CD4-positive, alpha-beta memory T cell (primary cell): Measurements from ENCODE around the gene KRTAP5-1. TPM values are rescaled to one million over a fixed set of nuclear protein-coding genes. Genes with fewer than 3 reads are reported as not detected.

Experiments used
- CTCF ChIA-PET: fragments of 350-600 bp; sonication (Branson Sonifier 250); formaldehyde crosslinking; loops from one replicate; lab custom pipeline; 2021; ENCODE audit warnings: inconsistent platforms; ENCODE audit not compliant: partially characterized antibody; lab: Charles Lee
- POLR2A ChIA-PET: fragments of 350-600 bp; sonication (Branson Sonifier 250); formaldehyde crosslinking; loops from one replicate; lab custom pipeline; 2021; ENCODE audit not compliant: partially characterized antibody; lab: Charles Lee
- DNase-seq, 5 donors: peaks; one replicate each; pipeline versions ENCODE4 v3.0.0 to v3.0.0-alpha.2; 2020 to 2022; ENCODE audit warnings: mixed read lengths in 1 of 5
- H3K27ac ChIP-seq: one replicate; pipeline ENCODE4 v1.7.0; 2013; ENCODE audit warnings: low read depth, low read length
- H3K27me3 ChIP-seq: 2 replicates; pipeline ENCODE4 v1.7.0; 2013; ENCODE audit warnings: mild to moderate bottlenecking, low read length, moderate library complexity; ENCODE audit not compliant: insufficient read depth
- H3K36me3 ChIP-seq: 2 replicates; pipeline ENCODE4 v1.7.0; 2013; ENCODE audit warnings: mild to moderate bottlenecking, low read length, moderate library complexity; ENCODE audit not compliant: insufficient read depth
- H3K4me1 ChIP-seq: 2 replicates; pipeline ENCODE4 v1.7.0; 2013; ENCODE audit warnings: mild to moderate bottlenecking, low read length, moderate library complexity; ENCODE audit not compliant: insufficient read depth
- H3K4me3 ChIP-seq, 2 donors: one replicate each; pipeline ENCODE4 v1.7.0; 2013; ENCODE audit warnings: low read length in 2 of 2, mild to moderate bottlenecking in 1 of 2
- H3K9me3 ChIP-seq, 2 donors: one replicate each; pipeline ENCODE4 v1.7.0; 2013; ENCODE audit warnings: low read length in 2 of 2, control low read depth in 1 of 2; ENCODE audit not compliant: control insufficient read depth in 1 of 2
- H3K27ac Mint-ChIP-seq, 7 donors: one replicate each; pipeline ENCODE4 v1.8.0; 2020 to 2021; ENCODE audit warnings: mixed read lengths in 7 of 7, mild to moderate bottlenecking in 6 of 7, inconsistent platforms in 3 of 7, moderate library complexity in 3 of 7
- H3K27me3 Mint-ChIP-seq, 2 donors: one replicate each; pipeline ENCODE4 v1.8.0; 2020 to 2021; ENCODE audit warnings: mixed read lengths in 2 of 2
- H3K36me3 Mint-ChIP-seq, 2 donors: one replicate each; pipeline ENCODE4 v1.8.0; 2020 to 2021; ENCODE audit warnings: mixed read lengths in 2 of 2, inconsistent platforms in 1 of 2, mild to moderate bottlenecking in 1 of 2
- H3K4me1 Mint-ChIP-seq, 4 donors: one replicate each; pipeline ENCODE4 v1.8.0; 2020 to 2021; ENCODE audit warnings: mixed read lengths in 4 of 4, mild to moderate bottlenecking in 1 of 4
- H3K4me3 Mint-ChIP-seq, 8 donors: one replicate each; pipeline ENCODE4 v1.8.0; 2020 to 2021; ENCODE audit warnings: mixed read lengths in 8 of 8, mild to moderate bottlenecking in 7 of 8, moderate library complexity in 6 of 8, inconsistent platforms in 3 of 8
- H3K9me3 Mint-ChIP-seq, 8 donors: one replicate each; pipeline ENCODE4 v1.8.0; 2020 to 2021; ENCODE audit warnings: mixed read lengths in 8 of 8, mild to moderate bottlenecking in 5 of 8, inconsistent platforms in 3 of 8, moderate library complexity in 1 of 8
- intact Hi-C: fragments of 100-400 bp; cut with micrococcal nuclease; formaldehyde crosslinking; loops from one replicate; pipeline ENCODE4 v1.15.1; 2023
- polyA plus RNA-seq, 2 donors: library from polyadenylated mRNA; unstranded; fragments of 300-500 nt; fragmentation: Illumina TruSeq; gene quantifications; one replicate each; pipeline ENCODE4 v1.2.3, GENCODE V29; 2021
- total RNA-seq, 2 experiments: library from RNA; stranded (reverse); gene quantifications; one replicate each; pipeline ENCODE4 v1.2.3, GENCODE V29; 2021

KRTAP5-1 gene
- total and polyA plus RNA-seq, 4 experiments from 2014 or later = 0.29 TPM; not detected in 3

GRCh38 chr11:1546077-1546535 is 39.0 kb downstream of the KRTAP5-1 start:
- CTCF ChIA-PET = interaction anchor here (0.6 to 3.7 kb wide), 6 partner anchors 10 to 107 kb away, joined by 3 to 54 read pairs (median 6); partner anchors contain the start of gene KRTAP5-5
- POLR2A ChIA-PET = interaction anchor here (1.3 to 3.9 kb wide), 3 partner anchors 8 to 27 kb away, joined by 3 to 54 read pairs (median 3); partner anchors contain the start of gene DUSP8
- Mint-ChIP-seq H3K27ac (no peak overlapping the region), H3K9me3 (peaks cover 0 to 4% (median 0%) of the 10 kb centered on the region in 8 donors), H3K36me3 (no peaks in the 10 kb centered on the region), H3K4me1 (peaks cover 0 to 10% (median 4%) of the 10 kb centered on the region in 4 donors), H3K27me3 (peaks cover 7 to 16% of the 10 kb centered on the region in 2 donors), H3K4me3 (peak overlapping the region in 2 of 8 donors; percentile 25 to 31)
- intact Hi-C loops = loop anchor here (1.0 kb wide), 2 partner anchors 28 to 83 kb away; partner anchors contain the start of gene KRTAP5-5
- no peak for DNase-seq
- no peak overlapping the region for H3K27ac ChIP-seq
- H3K4me3 ChIP-seq = no peak overlapping the region
- H3K4me1 ChIP-seq = peaks cover 16% of the 10 kb centered on the region
- peaks cover 12% of the 10 kb centered on the region for H3K27me3 ChIP-seq
- no peaks in the 10 kb centered on the region for H3K36me3 ChIP-seq
- H3K9me3 ChIP-seq = no peaks in the 10 kb centered on the region

- Histone ChIP-seq H3K9me3 (no peaks in the 10 kb centered on the region), H3K4me3 (no peak overlapping the region), H3K27me3 (peaks cover 12% of the 10 kb centered on the region), H3K4me1 (peaks cover 16% of the 10 kb centered on the region), H3K27ac (no peak overlapping the region), H3K36me3 (no peaks in the 10 kb centered on the region)
- Mint-ChIP-seq H3K4me3 (peak overlapping the region in 1 of 8 donors; percentile 41), H3K27ac (no peak overlapping the region), H3K27me3 (peaks cover 7 to 16% of the 10 kb centered on the region in 2 donors), H3K36me3 (no peaks in the 10 kb centered on the region), H3K9me3 (peaks cover 0 to 4% (median 0%) of the 10 kb centered on the region in 8 donors), H3K4me1 (peaks cover 0 to 10% (median 4%) of the 10 kb centered on the region in 4 donors)
- ChIA-PET POLR2A (no interaction called here), CTCF (interaction anchor here (2.2 to 3.7 kb wide), 2 partner anchors 29 to 83 kb away, joined by 12 to 54 read pairs; partner anchors contain the start of gene KRTAP5-5)
- no peak for DNase-seq
- intact Hi-C loops = no loop called here
These were observed 39.7 kb downstream of the KRTAP5-1 start for GRCh38 chr11:1545432-1545831.

DNA sequence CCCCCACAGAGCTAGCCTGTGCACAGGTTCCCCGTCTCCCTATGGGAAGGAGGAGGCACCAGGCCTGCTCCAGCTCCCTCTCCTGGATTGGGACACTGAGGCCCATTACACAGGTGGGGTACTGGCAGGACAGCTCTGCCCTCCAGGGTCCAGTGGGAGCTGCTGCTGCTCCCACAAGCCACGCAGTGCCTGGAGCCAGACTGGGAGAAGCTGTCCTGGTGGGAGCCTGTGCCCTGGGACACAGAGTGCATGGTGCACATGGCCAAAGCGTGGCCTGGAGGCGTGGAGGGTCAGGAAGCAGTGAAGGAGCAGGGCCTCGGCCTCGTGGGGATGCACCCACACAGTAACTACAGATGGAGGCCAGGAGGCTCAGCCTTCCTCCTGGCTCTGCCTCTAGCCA is 40.5 kb downstream of the KRTAP5-1 start:
- H3K27ac Mint-ChIP-seq = no peak overlapping the region
- no peaks in the 10 kb centered on the region for H3K36me3 Mint-ChIP-seq
- H3K27ac ChIP-seq = no peak overlapping the region
- no peak overlapping the region for H3K4me3 Mint-ChIP-seq
- H3K36me3 ChIP-seq = no peaks in the 10 kb centered on the region
- peaks cover 0 to 4% (median 0%) of the 10 kb centered on the region in 8 donors for H3K9me3 Mint-ChIP-seq
- DNase-seq = no peak
- ChIA-PET CTCF (interaction anchor here (1.8 to 3.7 kb wide), 2 partner anchors 30 to 31 kb away, joined by 5 to 54 read pairs; no protein-coding TSS in a partner anchor), POLR2A (no interaction called here)
- H3K4me1 Mint-ChIP-seq = peaks cover 0 to 5% (median 3%) of the 10 kb centered on the region in 4 donors
- intact Hi-C loops = no loop called here
- H3K9me3 ChIP-seq = no peaks in the 10 kb centered on the region
- H3K4me3 ChIP-seq = no peak overlapping the region
- peaks cover 15% of the 10 kb centered on the region for H3K27me3 ChIP-seq
- H3K27me3 Mint-ChIP-seq = peaks cover 7 to 12% of the 10 kb centered on the region in 2 donors
- peaks cover 16% of the 10 kb centered on the region for H3K4me1 ChIP-seq

GRCh38 chr11:1543606-1544263 is 41.3 kb downstream of the KRTAP5-1 start:
- no peak for DNase-seq
- peaks cover 5 to 7% of the 10 kb centered on the region in 2 donors for H3K27me3 Mint-ChIP-seq
- intact Hi-C loops = no loop called here
- H3K4me3 Mint-ChIP-seq = no peak overlapping the region
- peaks cover 16% of the 10 kb centered on the region for H3K4me1 ChIP-seq
- peaks cover 0 to 4% (median 0%) of the 10 kb centered on the region in 8 donors for H3K9me3 Mint-ChIP-seq
- H3K36me3 ChIP-seq = no peaks in the 10 kb centered on the region
- peaks cover 0 to 5% (median 2%) of the 10 kb centered on the region in 4 donors for H3K4me1 Mint-ChIP-seq
- no peak overlapping the region for H3K27ac Mint-ChIP-seq
- peaks cover 15% of the 10 kb centered on the region for H3K27me3 ChIP-seq
- H3K4me3 ChIP-seq = no peak overlapping the region
- no peak overlapping the region for H3K27ac ChIP-seq
- H3K9me3 ChIP-seq = no peaks in the 10 kb centered on the region
- ChIA-PET CTCF (interaction anchor here (1.8 kb wide), 1 partner anchor 31 kb away, joined by 5 read pairs; no protein-coding TSS in a partner anchor), POLR2A (no interaction called here)
- H3K36me3 Mint-ChIP-seq = no peaks in the 10 kb centered on the region

GRCh38 chr11:1542267-1542666 is 42.8 kb downstream of the KRTAP5-1 start:
- Mint-ChIP-seq H3K4me3 (no peak overlapping the region), H3K4me1 (peaks cover 2 to 6% (median 2%) of the 10 kb centered on the region in 4 donors), H3K36me3 (no peaks in the 10 kb centered on the region), H3K27me3 (peaks cover 5% of the 10 kb centered on the region in 2 donors), H3K27ac (no peak overlapping the region), H3K9me3 (peaks cover 0 to 4% (median 0%) of the 10 kb centered on the region in 8 donors)
- no peaks in the 10 kb centered on the region for H3K9me3 ChIP-seq
- no peak overlapping the region for H3K27ac ChIP-seq
- no peak overlapping the region for H3K4me3 ChIP-seq
- CTCF ChIA-PET = interaction anchor here (1.1 kb wide), 1 partner anchor 33 kb away, joined by 3 read pairs; no protein-coding TSS in a partner anchor
- intact Hi-C loops = no loop called here
- POLR2A ChIA-PET = no interaction called here
- H3K36me3 ChIP-seq = no peaks in the 10 kb centered on the region
- H3K27me3 ChIP-seq = peaks cover 10% of the 10 kb centered on the region
- DNase-seq = no peak
- H3K4me1 ChIP-seq = peaks cover 12% of the 10 kb centered on the region

DNA sequence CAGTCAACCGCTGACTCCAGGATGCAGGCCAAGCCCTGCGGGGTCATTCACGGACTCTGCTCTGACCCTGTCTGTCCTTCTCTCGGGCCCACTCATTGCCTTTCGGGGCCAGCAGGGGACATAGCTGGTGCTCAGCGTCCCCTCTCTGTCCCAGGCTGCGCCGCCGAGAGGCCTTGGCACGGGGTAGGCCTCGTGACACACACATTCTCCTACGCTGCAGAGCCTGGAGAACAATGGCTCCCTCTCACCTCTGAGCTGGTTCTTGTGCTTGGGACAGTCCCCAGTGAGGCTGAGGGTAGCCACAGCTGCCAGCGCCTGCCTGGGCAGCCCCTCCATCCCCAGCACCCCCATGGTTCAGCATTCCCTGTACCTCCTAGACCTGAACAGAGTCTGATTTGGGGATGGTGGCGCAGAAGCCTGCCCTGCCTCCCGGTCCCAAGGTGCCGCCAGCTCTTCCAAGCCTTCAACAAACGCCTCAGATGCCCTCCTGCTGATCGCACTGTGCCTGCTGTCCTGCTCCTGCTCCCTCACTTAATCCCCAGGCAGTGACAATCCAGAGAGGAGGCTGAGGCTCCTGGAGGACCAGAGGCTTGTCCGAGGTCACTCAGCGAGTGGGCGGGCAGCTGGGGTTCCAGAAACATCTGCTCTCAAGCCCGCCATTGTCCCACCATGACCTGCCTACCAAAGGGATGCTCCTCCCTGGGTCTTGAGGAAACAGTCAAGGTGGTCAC is 43.4 kb downstream of the KRTAP5-1 start:
- H3K27me3 ChIP-seq = peaks cover 10% of the 10 kb centered on the region
- no peak overlapping the region for H3K4me3 ChIP-seq
- no peak overlapping the region for H3K27ac ChIP-seq
- intact Hi-C loops = no loop called here
- DNase-seq = no peak
- Mint-ChIP-seq H3K4me1 (peaks cover 3 to 6% (median 5%) of the 10 kb centered on the region in 4 donors), H3K36me3 (no peaks in the 10 kb centered on the region), H3K27ac (no peak overlapping the region), H3K4me3 (no peak overlapping the region), H3K27me3 (peaks cover 5% of the 10 kb centered on the region in 2 donors), H3K9me3 (peaks cover 0 to 4% (median 0%) of the 10 kb centered on the region in 8 donors)
- POLR2A ChIA-PET = no interaction called here
- no peaks in the 10 kb centered on the region for H3K36me3 ChIP-seq
- CTCF ChIA-PET = interaction anchor here (1.1 kb wide), 1 partner anchor 33 kb away, joined by 3 read pairs; no protein-coding TSS in a partner anchor
- H3K9me3 ChIP-seq = no peaks in the 10 kb centered on the region
- peaks cover 14% of the 10 kb centered on the region for H3K4me1 ChIP-seq
